GM12878 (cell line): ENCODE results near the gene TGIF2. TPM values are rescaled to one million over a fixed set of nuclear protein-coding genes. Genes with fewer than 3 reads are reported as not detected.

Experiments used
- ATAC-seq: fragments of 200-7000 bp; cut with Tn5 transposase; 3 replicates; pipeline ENCODE4 v1.9.1; 2020; ENCODE audit warnings: mild to moderate bottlenecking, moderate library complexity
- BruUV-seq: library from RNA; stranded (reverse); fragments of 400-500 nt; replicated peaks from 2 replicates; lab custom pipeline; 2021; lab: Mats Ljungman, UMichigan
- CTCF ChIA-PET: fragments of 300-600 bp; sonication (Branson Sonifier 250); formaldehyde crosslinking; extraction: SDS; loops from one replicate; lab custom pipeline; 2021; ENCODE audit warnings: inconsistent platforms; lab: Yijun Ruan, JAX
- POLR2A ChIA-PET: fragments of 350-600 bp; formaldehyde crosslinking; extraction: SDS; loops from one replicate; lab custom pipeline; 2021; ENCODE audit warnings: inconsistent platforms; lab: Charles Lee
- RAD21 ChIA-PET: fragments of 300-600 bp; sonication (Branson Sonifier 250); formaldehyde crosslinking; loops from one replicate; lab custom pipeline; 2023; ENCODE audit warnings: antibody characterized with exemption; ENCODE audit not compliant: unreplicated experiment; lab: Charles Lee
- SMC1A ChIA-PET: fragments of 300-600 bp; sonication (Branson Sonifier 250); formaldehyde crosslinking; loops from one replicate; lab custom pipeline; 2023; ENCODE audit not compliant: unreplicated experiment, uncharacterized antibody; lab: Charles Lee
- DNase-seq: peaks from one replicate; pipeline ENCODE4 v3.0.0-alpha.2; 2011; ENCODE audit warnings: low read depth, low spot score
- FAIRE-seq: peaks from 3 replicates; lab custom pipeline; 2011; peaks lifted over from hg19 to GRCh38; lab: Jason Lieb, UNC
- H2AFZ ChIP-seq: 2 replicates; pipeline ENCODE4 v1.6.0; 2011; ENCODE audit warnings: low read depth, low read length, control low read depth; ENCODE audit not compliant: control insufficient read depth
- H3K27ac ChIP-seq: 2 replicates; pipeline ENCODE4 v1.5.1; 2011; ENCODE audit warnings: control low read depth; ENCODE audit not compliant: control insufficient read depth, insufficient read depth
- H3K27me3 ChIP-seq, 2 experiments: replicated peaks in 1 of 2; 2 replicates each; pipeline versions ENCODE4 v1.6.0 to v1.6.1; 2011; ENCODE audit warnings: low read length in 1 of 2; ENCODE audit not compliant: control insufficient read depth in 2 of 2, insufficient read depth in 2 of 2
- H3K36me3 ChIP-seq, 2 experiments: 2 replicates each; pipeline ENCODE4 v1.5.1; 2011; ENCODE audit warnings: low read length in 1 of 2; ENCODE audit not compliant: control insufficient read depth in 2 of 2, insufficient read depth in 2 of 2
- H3K4me1 ChIP-seq: 2 replicates; pipeline ENCODE4 v1.6.1; 2011; ENCODE audit warnings: mild to moderate bottlenecking, low read length, moderate library complexity, mixed read lengths; ENCODE audit not compliant: control insufficient read depth, insufficient read depth
- H3K4me2 ChIP-seq: 2 replicates; pipeline ENCODE4 v1.6.0; 2011; ENCODE audit warnings: control low read depth; ENCODE audit not compliant: control insufficient read depth, insufficient read depth
- H3K4me3 ChIP-seq: fragments of 200-600 bp; sonication (generic); 2 replicates; pipeline ENCODE4 v1.5.1; 2016
- H3K79me2 ChIP-seq: 2 replicates; pipeline ENCODE4 v1.6.0; 2011; ENCODE audit warnings: low read length; ENCODE audit not compliant: control insufficient read depth, insufficient read depth
- H3K9ac ChIP-seq: 2 replicates; pipeline ENCODE4 v1.8.0; 2011; ENCODE audit warnings: low read length, control low read depth, mixed read lengths; ENCODE audit not compliant: control insufficient read depth, insufficient read depth
- H3K9me3 ChIP-seq: replicated peaks from 3 replicates; pipeline ENCODE4 v1.5.1; 2011; ENCODE audit warnings: mild to moderate bottlenecking, low read length; ENCODE audit not compliant: control insufficient read depth, insufficient read depth
- H4K20me1 ChIP-seq: 2 replicates; pipeline ENCODE4 v1.6.0; 2011; ENCODE audit not compliant: control insufficient read depth, insufficient read depth
- CHD4 ChIP-seq: fragments of 200-600 bp; sonication (generic); IDR thresholded peaks from 2 replicates; pipeline ENCODE4 v1.6.1; 2016; ENCODE audit warnings: mild to moderate bottlenecking
- DPF2 ChIP-seq: fragments of 450-650 bp; IDR thresholded peaks from 2 replicates; pipeline ENCODE4 v1.6.1; 2017; ENCODE audit warnings: mild to moderate bottlenecking
- EGR1 ChIP-seq, 2 experiments: IDR thresholded peaks; 1 replicate in 1 of 2; 2 replicates in 1 of 2; pipeline ENCODE4 v1.6.1; 2011 to 2012; ENCODE audit warnings: low read depth in 2 of 2, low read length in 2 of 2, borderline replicate concordance in 1 of 2, mild to moderate bottlenecking in 1 of 2, moderate library complexity in 1 of 2
- FOS ChIP-seq: IDR thresholded peaks from 3 replicates; pipeline ENCODE4 v1.6.1; 2011; ENCODE audit warnings: borderline replicate concordance; ENCODE audit not compliant: insufficient read length; ENCODE audit errors: extremely low read depth
- IKZF1 ChIP-seq: fragments of 450-650 bp; conservative IDR thresholded peaks from 2 replicates; pipeline ENCODE4 v1.6.1; 2017; ENCODE audit warnings: antibody characterized with exemption, mild to moderate bottlenecking
- NBN ChIP-seq: fragments of 450-650 bp; IDR thresholded peaks from 2 replicates; pipeline ENCODE4 v1.6.1; 2016
- NFIC ChIP-seq: IDR thresholded peaks from 2 replicates; pipeline ENCODE4 v1.6.1; 2012; ENCODE audit warnings: low read depth, mild to moderate bottlenecking, inconsistent platforms, low read length, moderate library complexity
- NR2C1 ChIP-seq: fragments of 450-650 bp; IDR thresholded peaks from 2 replicates; pipeline ENCODE4 v1.6.1; 2017; ENCODE audit warnings: antibody characterized with exemption, mild to moderate bottlenecking, moderate library complexity
- NR2C2 ChIP-seq: IDR thresholded peaks from 2 replicates; pipeline ENCODE4 v1.6.1; 2011; ENCODE audit warnings: borderline replicate concordance, low read depth; ENCODE audit not compliant: control insufficient read depth, insufficient read length
- RUNX3 ChIP-seq: IDR thresholded peaks from 2 replicates; pipeline ENCODE4 v1.6.1; 2012; ENCODE audit warnings: low read length, inconsistent platforms
- USF2 ChIP-seq: IDR thresholded peaks from 2 replicates; pipeline ENCODE4 v1.6.1; 2011; ENCODE audit warnings: low read depth, low read length, improper control_type of control experiment, borderline replicate concordance
- ZNF687 ChIP-seq: fragments of 450-650 bp; IDR thresholded peaks from 2 replicates; pipeline ENCODE4 v1.6.1; 2017; ENCODE audit warnings: mild to moderate bottlenecking, moderate library complexity
- ZSCAN29 ChIP-seq: fragments of 450-650 bp; IDR thresholded peaks from 2 replicates; pipeline ENCODE4 v1.6.1; 2017; ENCODE audit warnings: mild to moderate bottlenecking, moderate library complexity
- WGBS: methylation state at CpG from one replicate; pipeline ENCODE4 v1.1.6; 2016; ENCODE audit warnings: low lambda C conversion rate; ENCODE audit not compliant: insufficient replicate concordance, insufficient coverage; ENCODE audit errors: missing lambda C conversion rate; 5-methylcytosine and 5-hydroxymethylcytosine counted together
- in situ Hi-C: fragments of 300-500 bp; cut with MboI; formaldehyde crosslinking; loops from 9 replicates; pipeline ENCODE4 v1.14.3; 2018; ENCODE audit warnings: mixed read lengths
- intact Hi-C: fragments of 100-400 bp; cut with micrococcal nuclease; formaldehyde crosslinking; loops from one replicate; pipeline ENCODE4 v1.14.2; 2022; ENCODE audit not compliant: unreplicated experiment
- polyA plus RNA-seq, 11 experiments: library from polyadenylated mRNA; depleted of rRNA in 4 of 11; unstranded in 6 of 11; stranded (reverse) in 5 of 11; fragments of >200 nt; fragmentation: Nextera tagmentation in 4 of 11; fragmentation: Illumina TruSeq in 1 of 11; extraction: Ambion mirVana in 4 of 11; extraction: Trizol in 1 of 11; gene quantifications; 1 replicate in 1 of 11; 2 replicates in 10 of 11; pipeline versions ENCODE4 v1.2.1 to v1.2.3, GENCODE V29; 2011 to 2016; ENCODE audit warnings: inconsistent platforms in 2 of 11, missing spikeins in 2 of 11, low read depth in 1 of 11
- total RNA-seq, 4 experiments: library from RNA; depleted of rRNA in 3 of 4; stranded (reverse); fragments of >200 nt in 3 of 4; fragmentation: Illumina TruSeq in 1 of 4; extraction: Trizol in 1 of 4; gene quantifications; 2 replicates each; pipeline versions ENCODE4 v1.2.1 to v1.2.3, GENCODE V29; 2013 to 2021
- TF ChIP-seq, protein P1 (sequence below): fragments of 150-350 bp; IDR thresholded peaks from 2 replicates; pipeline ENCODE4 v1.6.1; 2016; ENCODE audit warnings: low read depth, low read length
- TF ChIP-seq, protein P2 (sequence below): fragments of 450-650 bp; IDR thresholded peaks from 2 replicates; pipeline ENCODE4 v1.6.1; 2017; ENCODE audit warnings: borderline replicate concordance

TGIF2 gene
- total and polyA plus RNA-seq, 10 of the 15 experiments (the other 5 are each of a cell fraction or from before 2014, with no cell fraction given) = 13.1 to 47.1 (median 36.6) TPM

DNA sequence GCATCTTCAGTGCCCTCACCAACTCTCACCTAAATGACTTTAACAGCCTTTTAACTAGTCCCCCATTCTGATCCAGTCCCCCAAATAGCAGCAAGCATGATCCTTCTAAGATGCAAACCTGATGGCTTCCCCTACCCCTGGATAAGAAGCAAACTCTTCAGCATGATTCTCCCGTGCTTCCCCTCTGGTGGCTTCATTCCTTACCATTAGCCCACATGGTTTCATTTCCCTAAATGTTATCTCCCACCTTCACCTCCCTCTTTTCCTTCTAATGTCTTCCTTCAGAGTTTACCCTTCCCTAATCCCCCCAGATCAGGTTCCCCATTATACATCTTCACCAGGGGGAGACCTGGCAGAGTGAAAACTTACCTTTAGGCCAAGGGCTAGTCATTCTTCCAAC, 28.1 kb downstream of the TGIF2 start:
- H3K27ac ChIP-seq = peak overlapping the region; percentile 53
- TF ChIP-seq EGR1 (IDR thresholded peaks at IDR 0.05; ENCODE audit: borderline replicate concordance in 1 of 2, low read depth in 2 of 2, low read length in 2 of 2) (no peak), IKZF1 (peak; percentile 51), RUNX3 (peak; percentile 23; the same call in 1 of the 2 replicates), ZSCAN29 (no peak), NR2C1 (no peak), NR2C2 (no peak), ZNF687 (no peak), CHD4 (no peak), FOS (no peak), DPF2 (peak; percentile 42; the same call in 1 of the 2 replicates), NFIC (no peak), USF2 (no peak), NBN (0 out of 2 replicates have a peak, but pooled peaks have one; percentile 13)
- TF ChIP-seq, protein P1, sequence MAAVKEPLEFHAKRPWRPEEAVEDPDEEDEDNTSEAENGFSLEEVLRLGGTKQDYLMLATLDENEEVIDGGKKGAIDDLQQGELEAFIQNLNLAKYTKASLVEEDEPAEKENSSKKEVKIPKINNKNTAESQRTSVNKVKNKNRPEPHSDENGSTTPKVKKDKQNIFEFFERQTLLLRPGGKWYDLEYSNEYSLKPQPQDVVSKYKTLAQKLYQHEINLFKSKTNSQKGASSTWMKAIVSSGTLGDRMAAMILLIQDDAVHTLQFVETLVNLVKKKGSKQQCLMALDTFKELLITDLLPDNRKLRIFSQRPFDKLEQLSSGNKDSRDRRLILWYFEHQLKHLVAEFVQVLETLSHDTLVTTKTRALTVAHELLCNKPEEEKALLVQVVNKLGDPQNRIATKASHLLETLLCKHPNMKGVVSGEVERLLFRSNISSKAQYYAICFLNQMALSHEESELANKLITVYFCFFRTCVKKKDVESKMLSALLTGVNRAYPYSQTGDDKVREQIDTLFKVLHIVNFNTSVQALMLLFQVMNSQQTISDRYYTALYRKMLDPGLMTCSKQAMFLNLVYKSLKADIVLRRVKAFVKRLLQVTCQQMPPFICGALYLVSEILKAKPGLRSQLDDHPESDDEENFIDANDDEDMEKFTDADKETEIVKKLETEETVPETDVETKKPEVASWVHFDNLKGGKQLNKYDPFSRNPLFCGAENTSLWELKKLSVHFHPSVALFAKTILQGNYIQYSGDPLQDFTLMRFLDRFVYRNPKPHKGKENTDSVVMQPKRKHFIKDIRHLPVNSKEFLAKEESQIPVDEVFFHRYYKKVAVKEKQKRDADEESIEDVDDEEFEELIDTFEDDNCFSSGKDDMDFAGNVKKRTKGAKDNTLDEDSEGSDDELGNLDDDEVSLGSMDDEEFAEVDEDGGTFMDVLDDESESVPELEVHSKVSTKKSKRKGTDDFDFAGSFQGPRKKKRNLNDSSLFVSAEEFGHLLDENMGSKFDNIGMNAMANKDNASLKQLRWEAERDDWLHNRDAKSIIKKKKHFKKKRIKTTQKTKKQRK = no peak
- TF ChIP-seq, protein P2, sequence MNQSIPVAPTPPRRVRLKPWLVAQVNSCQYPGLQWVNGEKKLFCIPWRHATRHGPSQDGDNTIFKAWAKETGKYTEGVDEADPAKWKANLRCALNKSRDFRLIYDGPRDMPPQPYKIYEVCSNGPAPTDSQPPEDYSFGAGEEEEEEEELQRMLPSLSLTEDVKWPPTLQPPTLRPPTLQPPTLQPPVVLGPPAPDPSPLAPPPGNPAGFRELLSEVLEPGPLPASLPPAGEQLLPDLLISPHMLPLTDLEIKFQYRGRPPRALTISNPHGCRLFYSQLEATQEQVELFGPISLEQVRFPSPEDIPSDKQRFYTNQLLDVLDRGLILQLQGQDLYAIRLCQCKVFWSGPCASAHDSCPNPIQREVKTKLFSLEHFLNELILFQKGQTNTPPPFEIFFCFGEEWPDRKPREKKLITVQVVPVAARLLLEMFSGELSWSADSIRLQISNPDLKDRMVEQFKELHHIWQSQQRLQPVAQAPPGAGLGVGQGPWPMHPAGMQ = no peak

More for the DNA sequence above, 28.1 kb downstream of the TGIF2 start:
- ATAC-seq = no peak
- Histone ChIP-seq H2AFZ (no peak overlapping the region), H3K4me3 (no peak overlapping the region), H3K36me3 (no peaks in the 10 kb centered on the region), H3K4me2 (peak overlapping the region; percentile 57), H3K9ac (no peak overlapping the region; the same call in 1 of the 2 replicates), H3K27me3 (no peaks in the 10 kb centered on the region), H4K20me1 (no peaks in the 10 kb centered on the region), H3K9me3 (no peaks in the 10 kb centered on the region), H3K4me1 (peaks cover 35% of the 10 kb centered on the region), H3K79me2 (peaks cover 11% of the 10 kb centered on the region)
- intact Hi-C loops = loop anchor here (10.0 kb wide), 1 partner anchor 263 kb away; a partner anchor contains a TSS
- SMC1A ChIA-PET = interaction anchor here (1.1 to 8.6 kb wide), 3 partner anchors 28 to 44 kb away, joined by 4 to 83 read pairs (median 4); partner anchors contain the start of gene TGIF2
- in situ Hi-C loops = no loop called here
- no peak for FAIRE-seq
- BruUV-seq = no TSS peak
- DNase-seq = no peak
- 14% methylated on average over 1 of the region's 1 CpG for WGBS
- RAD21 ChIA-PET = interaction anchor here (1.6 kb wide), 1 partner anchor 26 kb away, joined by 5 read pairs; no protein-coding TSS in a partner anchor
- CTCF ChIA-PET = interaction anchor here (0.7 to 9.4 kb wide), 4 partner anchors 9 to 43 kb away, joined by 3 to 94 read pairs (median 6); partner anchors contain the start of gene TGIF2
- POLR2A ChIA-PET = interaction anchor here (0.7 kb wide), 1 partner anchor 138 kb away, joined by 4 read pairs; no protein-coding TSS in a partner anchor
